ENCODE results near the gene ATOX1.

The ATOX1 gene

DNA sequence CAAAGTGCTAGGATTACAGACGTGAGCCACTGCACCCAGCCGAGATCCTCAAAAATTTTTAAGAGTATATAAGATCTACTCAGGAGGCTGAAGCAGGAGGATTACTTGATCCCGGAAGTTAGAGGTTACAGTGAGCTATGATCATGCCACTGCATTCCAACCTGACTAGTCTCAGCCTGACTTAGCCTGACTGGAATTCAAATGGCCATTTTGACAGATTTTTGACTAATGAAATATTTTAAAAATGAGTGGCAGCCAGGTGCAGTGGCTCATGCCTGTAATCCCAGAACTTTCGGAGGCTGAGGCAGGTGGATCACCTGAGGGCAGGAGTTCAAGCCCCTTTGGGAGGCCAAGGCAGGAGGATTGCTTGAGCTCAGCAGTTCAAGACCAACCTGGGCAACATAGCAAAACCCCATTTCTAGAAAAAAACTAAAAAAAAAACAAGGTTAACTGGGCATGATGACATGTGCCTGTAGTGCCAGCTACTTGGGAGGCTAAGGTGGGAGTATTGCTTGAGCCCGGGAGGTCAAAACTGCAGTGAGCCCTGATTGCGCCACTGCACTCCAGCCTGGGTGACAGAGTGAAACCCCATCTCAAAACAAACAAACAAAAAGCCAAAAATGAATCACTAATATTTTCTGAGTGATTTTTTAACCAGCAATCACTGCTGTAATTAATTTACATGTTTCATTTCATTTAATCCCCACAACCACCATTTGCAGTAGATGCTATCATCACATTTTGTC lies 16.6 kb downstream of the ATOX1 start:
- peak; percentile 62 for DNase-seq (ENCODE audit: low read depth)
- TF ChIP-seq, protein P1, sequence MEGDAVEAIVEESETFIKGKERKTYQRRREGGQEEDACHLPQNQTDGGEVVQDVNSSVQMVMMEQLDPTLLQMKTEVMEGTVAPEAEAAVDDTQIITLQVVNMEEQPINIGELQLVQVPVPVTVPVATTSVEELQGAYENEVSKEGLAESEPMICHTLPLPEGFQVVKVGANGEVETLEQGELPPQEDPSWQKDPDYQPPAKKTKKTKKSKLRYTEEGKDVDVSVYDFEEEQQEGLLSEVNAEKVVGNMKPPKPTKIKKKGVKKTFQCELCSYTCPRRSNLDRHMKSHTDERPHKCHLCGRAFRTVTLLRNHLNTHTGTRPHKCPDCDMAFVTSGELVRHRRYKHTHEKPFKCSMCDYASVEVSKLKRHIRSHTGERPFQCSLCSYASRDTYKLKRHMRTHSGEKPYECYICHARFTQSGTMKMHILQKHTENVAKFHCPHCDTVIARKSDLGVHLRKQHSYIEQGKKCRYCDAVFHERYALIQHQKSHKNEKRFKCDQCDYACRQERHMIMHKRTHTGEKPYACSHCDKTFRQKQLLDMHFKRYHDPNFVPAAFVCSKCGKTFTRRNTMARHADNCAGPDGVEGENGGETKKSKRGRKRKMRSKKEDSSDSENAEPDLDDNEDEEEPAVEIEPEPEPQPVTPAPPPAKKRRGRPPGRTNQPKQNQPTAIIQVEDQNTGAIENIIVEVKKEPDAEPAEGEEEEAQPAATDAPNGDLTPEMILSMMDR (IDR thresholded peaks at IDR 0.05; ENCODE audit: low read length, missing control alignments) = no peak
- H3K4me3 ChIP-seq (replicated peaks; ENCODE audit: low read depth, low read length) = no peak overlapping the region

DNA sequence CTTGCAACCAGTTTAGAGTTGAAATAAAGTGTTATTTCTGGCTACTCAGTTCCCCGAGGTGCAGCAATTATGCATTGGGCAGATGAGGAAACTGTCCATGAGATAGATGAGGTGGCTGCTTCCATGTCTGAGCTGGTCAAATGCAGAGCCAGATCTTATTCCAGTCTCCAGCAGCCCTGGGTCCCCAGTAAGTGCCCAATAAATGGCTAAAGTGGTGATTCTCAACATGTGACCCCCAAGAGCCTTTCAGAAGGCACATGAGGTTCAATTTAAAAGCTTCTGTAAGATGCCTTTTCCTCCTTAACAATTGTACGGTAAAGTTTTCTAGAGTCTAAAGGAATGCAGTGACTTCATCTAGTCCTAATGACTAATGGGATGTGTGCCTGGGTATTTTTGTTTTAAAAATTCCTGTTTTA lies 17.5 kb downstream of the ATOX1 start:
- TF ChIP-seq, protein P1 (IDR thresholded peaks at IDR 0.05; ENCODE audit: low read length, missing control alignments) = no peak
- peak overlapping the region; percentile 6 for H3K4me3 ChIP-seq (replicated peaks; ENCODE audit: low read depth, low read length)
- peak; percentile 62 for DNase-seq (ENCODE audit: low read depth)

DNA sequence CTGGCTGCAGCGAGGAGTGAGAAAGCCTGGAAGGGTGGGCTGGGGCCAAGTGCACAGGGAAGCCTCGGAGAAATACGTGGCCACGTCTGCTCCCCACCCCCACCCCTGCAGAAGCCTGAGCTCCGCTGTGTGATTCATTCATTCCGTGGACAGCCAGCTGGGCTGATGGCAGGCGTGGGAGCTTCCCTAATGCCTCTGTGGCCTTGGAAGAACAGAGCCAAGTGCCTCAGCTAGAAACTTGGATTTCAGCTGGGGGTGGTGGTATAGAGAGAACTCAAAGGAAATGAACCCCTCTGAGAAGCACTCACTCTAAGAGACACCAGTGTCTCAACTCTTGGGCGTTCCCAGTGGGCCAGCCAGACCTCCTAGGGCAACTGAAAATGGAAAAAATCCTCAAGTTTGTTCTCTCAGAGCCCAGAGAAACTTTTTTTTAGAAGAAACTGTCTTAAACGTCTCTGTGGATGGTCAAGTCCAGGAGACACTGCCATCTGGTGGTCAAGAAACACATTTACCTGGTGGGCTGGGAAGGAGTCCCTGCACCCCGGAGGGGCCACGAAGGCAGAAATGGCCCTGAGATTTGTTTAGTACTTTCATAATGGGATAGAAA lies 18.0 kb downstream of the ATOX1 start:
- DNase-seq (ENCODE audit: low read depth) = peak; percentile 96
- H3K4me3 ChIP-seq (replicated peaks; ENCODE audit: low read depth, low read length) = no peak overlapping the region
- TF ChIP-seq, protein P1 (IDR thresholded peaks at IDR 0.05; ENCODE audit: low read length, missing control alignments) = peak; percentile 83

DNA sequence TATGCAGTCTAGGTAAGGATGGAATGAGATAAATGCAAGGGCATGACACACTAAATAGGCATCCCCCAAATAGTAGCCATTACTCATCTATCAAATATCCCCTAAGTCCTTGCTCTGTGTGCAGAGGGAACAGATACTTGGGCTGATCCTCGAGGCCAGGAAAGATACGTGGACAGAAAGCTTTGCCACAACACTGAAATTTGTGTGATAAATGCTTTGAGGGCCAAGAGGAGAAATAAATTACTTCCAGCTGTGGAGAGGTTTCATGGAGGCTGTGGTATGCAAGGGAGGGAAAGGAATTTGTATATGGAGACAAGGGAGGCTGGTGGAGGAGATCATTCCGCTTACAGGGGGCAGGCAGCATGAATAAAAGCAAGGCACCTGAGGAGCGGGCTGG lies 18.5 kb downstream of the ATOX1 start:
- TF ChIP-seq, protein P1 (IDR thresholded peaks at IDR 0.05; ENCODE audit: low read length, missing control alignments) = no peak
- DNase-seq (ENCODE audit: low read depth) = peak; percentile 87
- H3K4me3 ChIP-seq (replicated peaks; ENCODE audit: low read depth, low read length) = no peak overlapping the region

DNA sequence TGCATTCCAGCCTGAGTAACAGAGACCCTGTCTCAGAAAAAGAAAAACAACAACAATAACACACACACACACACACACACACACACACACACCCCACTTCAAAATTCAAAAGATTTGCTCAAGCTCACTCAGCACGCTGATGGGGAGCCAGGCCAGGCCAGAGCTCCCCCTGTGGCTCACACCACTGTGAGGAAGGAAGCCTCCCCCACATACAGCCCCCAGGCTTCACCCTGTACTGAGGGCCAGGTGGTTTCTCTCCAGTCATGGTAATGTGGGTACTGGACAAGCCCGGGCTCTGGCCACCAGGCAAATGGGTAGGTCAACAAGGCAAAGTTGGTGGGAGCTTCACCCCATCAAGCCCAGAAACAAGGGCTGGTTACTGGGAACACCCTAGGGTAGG lies 19.0 kb downstream of the ATOX1 start:
- TF ChIP-seq, protein P1 (IDR thresholded peaks at IDR 0.05; ENCODE audit: low read length, missing control alignments) = peak; percentile 8
- H3K4me3 ChIP-seq (replicated peaks; ENCODE audit: low read depth, low read length) = no peak overlapping the region
- peak; percentile 49 for DNase-seq (ENCODE audit: low read depth)

DNA sequence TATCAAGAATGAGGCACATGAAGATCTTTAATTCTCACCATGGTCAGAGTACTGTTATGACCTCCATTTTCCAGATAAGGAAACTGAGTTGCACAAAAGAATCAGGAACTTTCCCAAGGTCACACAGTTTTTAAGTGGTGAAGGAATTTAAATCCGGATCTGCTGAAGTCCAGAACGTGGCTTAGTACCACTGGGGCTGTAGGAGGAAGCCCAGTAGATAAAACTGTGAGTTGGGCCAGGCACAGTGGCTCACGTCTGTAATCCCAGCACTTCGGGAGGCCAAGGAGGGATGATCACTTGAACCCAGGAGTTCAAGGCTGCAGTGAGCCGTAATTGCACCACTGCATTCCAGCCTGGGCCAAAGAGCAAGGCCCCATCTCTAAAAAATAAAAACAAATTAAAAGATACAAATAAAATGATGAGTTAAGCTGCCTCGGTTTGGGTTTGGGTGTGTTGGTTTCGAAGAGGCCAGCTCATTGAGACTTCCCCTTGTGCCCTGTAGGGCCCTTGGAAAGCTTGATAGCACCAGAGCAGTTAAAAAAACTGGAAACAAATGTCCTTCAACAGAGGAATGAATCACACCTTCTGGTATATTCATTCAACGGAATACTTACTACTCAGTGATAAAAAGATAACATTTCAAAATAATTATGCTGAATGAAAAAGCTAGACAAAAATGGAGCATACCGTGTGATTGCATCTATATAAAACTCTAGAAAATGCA lies 20.1 kb downstream of the ATOX1 start:
- TF ChIP-seq, protein P1 (IDR thresholded peaks at IDR 0.05; ENCODE audit: low read length, missing control alignments) = no peak
- DNase-seq (ENCODE audit: low read depth) = peak; percentile 47
- no peak overlapping the region for H3K4me3 ChIP-seq (replicated peaks; ENCODE audit: low read depth, low read length)
